ENCODE data around the gene PIGT.

DNA sequence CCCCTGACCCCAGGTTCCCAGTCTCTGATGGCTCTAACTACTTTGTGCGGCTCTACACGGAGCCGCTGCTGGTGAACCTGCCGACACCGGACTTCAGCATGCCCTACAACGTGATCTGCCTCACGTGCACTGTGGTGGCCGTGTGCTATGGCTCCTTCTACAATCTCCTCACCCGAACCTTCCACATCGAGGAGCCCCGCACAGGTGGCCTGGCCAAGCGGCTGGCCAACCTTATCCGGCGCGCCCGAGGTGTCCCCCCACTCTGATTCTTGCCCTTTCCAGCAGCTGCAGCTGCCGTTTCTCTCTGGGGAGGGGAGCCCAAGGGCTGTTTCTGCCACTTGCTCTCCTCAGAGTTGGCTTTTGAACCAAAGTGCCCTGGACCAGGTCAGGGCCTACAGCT, 9.6 kb downstream of the PIGT start:
- TF ChIP-seq POLR2A (IDR thresholded peaks at IDR 0.05) (no peak), POLR2AphosphoS5 (IDR thresholded peaks at IDR 0.05) (no peak), EP300 (IDR thresholded peaks at IDR 0.05) (no peak)
- TF ChIP-seq, protein P1, sequence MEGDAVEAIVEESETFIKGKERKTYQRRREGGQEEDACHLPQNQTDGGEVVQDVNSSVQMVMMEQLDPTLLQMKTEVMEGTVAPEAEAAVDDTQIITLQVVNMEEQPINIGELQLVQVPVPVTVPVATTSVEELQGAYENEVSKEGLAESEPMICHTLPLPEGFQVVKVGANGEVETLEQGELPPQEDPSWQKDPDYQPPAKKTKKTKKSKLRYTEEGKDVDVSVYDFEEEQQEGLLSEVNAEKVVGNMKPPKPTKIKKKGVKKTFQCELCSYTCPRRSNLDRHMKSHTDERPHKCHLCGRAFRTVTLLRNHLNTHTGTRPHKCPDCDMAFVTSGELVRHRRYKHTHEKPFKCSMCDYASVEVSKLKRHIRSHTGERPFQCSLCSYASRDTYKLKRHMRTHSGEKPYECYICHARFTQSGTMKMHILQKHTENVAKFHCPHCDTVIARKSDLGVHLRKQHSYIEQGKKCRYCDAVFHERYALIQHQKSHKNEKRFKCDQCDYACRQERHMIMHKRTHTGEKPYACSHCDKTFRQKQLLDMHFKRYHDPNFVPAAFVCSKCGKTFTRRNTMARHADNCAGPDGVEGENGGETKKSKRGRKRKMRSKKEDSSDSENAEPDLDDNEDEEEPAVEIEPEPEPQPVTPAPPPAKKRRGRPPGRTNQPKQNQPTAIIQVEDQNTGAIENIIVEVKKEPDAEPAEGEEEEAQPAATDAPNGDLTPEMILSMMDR (IDR thresholded peaks at IDR 0.05): no peak
